ENCODE data around the gene FDX2. TPM values are rescaled to one million over a fixed set of nuclear protein-coding genes. Genes with fewer than 3 reads are reported as not detected.

The FDX2 gene
- polyA plus RNA-seq, 1 donor from 2014 or later, result 82.7 TPM

DNA sequence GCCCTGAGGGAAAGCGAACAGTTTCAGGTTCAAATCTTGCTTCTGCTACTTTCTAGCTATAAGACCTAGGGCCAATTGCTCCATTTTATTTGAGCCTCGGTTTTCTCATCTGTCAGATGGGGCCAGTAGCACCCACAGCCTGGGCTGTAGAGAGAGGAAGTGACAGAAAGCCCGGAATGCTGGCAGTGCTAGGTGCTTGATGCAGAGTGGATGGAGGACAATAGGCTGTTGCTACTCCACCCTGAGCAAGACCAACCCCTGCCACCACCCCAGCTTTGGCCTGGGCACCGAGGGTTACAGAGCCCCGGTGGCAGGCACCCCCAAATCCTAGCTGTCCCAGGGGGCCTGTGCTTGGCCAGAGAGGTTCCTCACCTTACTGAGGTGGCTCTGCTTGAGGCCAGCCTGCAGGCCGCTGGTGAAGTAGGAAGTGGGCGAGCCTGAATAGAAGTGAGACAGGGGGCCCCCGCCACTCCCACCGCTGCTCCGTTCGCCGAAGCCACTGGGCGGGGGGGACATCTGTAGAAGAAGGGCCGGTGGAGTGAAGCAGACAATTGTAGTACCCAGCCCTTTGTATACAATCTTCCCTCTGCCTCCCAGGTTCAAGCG, 2.1 kb upstream of the FDX2 start:
- Histone ChIP-seq H4K20me1 (ENCODE audit: insufficient read depth) (no peaks in the 10 kb centered on the region), H3K4me2 (ENCODE audit: low read length) (no peak overlapping the region), H3K27me3 (ENCODE audit: insufficient read depth, low read depth, low read length) (no peaks in the 10 kb centered on the region), H3K9me3 (ENCODE audit: low read length) (no peaks in the 10 kb centered on the region), H3F3A (ENCODE audit: insufficient read depth, low read length, poor library complexity, severe bottlenecking) (no peaks in the 10 kb centered on the region), H2AFZ (ENCODE audit: low read depth, low read length) (no peak overlapping the region), H3K4me3 (ENCODE audit: low read length) (no peak overlapping the region), H3K27ac (ENCODE audit: low read length) (no peak overlapping the region), H3K36me3 (ENCODE audit: insufficient read depth, low read length) (no peaks in the 10 kb centered on the region), H3K9me2 (ENCODE audit: insufficient read depth, low read length) (no peaks in the 10 kb centered on the region), H3K9ac (ENCODE audit: low read length) (no peak overlapping the region), H3K79me2 (replicated peaks; ENCODE audit: insufficient read depth, low read length) (no peaks in the 10 kb centered on the region)
- no peak for TF ChIP-seq TAF1 (IDR thresholded peaks at IDR 0.05; ENCODE audit: low read depth)
- TF ChIP-seq EP300 (conservative IDR thresholded peaks at IDR 0.05; ENCODE audit: poor library complexity, severe bottlenecking), result no peak
- no peak for TF ChIP-seq SMC3 (conservative IDR thresholded peaks at IDR 0.05; ENCODE audit: poor library complexity)
- TF ChIP-seq, protein P1, sequence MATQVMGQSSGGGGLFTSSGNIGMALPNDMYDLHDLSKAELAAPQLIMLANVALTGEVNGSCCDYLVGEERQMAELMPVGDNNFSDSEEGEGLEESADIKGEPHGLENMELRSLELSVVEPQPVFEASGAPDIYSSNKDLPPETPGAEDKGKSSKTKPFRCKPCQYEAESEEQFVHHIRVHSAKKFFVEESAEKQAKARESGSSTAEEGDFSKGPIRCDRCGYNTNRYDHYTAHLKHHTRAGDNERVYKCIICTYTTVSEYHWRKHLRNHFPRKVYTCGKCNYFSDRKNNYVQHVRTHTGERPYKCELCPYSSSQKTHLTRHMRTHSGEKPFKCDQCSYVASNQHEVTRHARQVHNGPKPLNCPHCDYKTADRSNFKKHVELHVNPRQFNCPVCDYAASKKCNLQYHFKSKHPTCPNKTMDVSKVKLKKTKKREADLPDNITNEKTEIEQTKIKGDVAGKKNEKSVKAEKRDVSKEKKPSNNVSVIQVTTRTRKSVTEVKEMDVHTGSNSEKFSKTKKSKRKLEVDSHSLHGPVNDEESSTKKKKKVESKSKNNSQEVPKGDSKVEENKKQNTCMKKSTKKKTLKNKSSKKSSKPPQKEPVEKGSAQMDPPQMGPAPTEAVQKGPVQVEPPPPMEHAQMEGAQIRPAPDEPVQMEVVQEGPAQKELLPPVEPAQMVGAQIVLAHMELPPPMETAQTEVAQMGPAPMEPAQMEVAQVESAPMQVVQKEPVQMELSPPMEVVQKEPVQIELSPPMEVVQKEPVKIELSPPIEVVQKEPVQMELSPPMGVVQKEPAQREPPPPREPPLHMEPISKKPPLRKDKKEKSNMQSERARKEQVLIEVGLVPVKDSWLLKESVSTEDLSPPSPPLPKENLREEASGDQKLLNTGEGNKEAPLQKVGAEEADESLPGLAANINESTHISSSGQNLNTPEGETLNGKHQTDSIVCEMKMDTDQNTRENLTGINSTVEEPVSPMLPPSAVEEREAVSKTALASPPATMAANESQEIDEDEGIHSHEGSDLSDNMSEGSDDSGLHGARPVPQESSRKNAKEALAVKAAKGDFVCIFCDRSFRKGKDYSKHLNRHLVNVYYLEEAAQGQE (IDR thresholded peaks at IDR 0.05; ENCODE audit: borderline replicate concordance), result no peak
- no peak for TF ChIP-seq RAD21 (conservative IDR thresholded peaks at IDR 0.05)
- no peak for TF ChIP-seq MXI1 (conservative IDR thresholded peaks at IDR 0.05; ENCODE audit: poor library complexity, severe bottlenecking)
- TF ChIP-seq, protein P2, sequence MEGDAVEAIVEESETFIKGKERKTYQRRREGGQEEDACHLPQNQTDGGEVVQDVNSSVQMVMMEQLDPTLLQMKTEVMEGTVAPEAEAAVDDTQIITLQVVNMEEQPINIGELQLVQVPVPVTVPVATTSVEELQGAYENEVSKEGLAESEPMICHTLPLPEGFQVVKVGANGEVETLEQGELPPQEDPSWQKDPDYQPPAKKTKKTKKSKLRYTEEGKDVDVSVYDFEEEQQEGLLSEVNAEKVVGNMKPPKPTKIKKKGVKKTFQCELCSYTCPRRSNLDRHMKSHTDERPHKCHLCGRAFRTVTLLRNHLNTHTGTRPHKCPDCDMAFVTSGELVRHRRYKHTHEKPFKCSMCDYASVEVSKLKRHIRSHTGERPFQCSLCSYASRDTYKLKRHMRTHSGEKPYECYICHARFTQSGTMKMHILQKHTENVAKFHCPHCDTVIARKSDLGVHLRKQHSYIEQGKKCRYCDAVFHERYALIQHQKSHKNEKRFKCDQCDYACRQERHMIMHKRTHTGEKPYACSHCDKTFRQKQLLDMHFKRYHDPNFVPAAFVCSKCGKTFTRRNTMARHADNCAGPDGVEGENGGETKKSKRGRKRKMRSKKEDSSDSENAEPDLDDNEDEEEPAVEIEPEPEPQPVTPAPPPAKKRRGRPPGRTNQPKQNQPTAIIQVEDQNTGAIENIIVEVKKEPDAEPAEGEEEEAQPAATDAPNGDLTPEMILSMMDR (IDR thresholded peaks at IDR 0.05; ENCODE audit: poor library complexity, severe bottlenecking), result no peak
- no peak for TF ChIP-seq EZH2 (IDR thresholded peaks at IDR 0.05; ENCODE audit: borderline replicate concordance, insufficient read depth, low read length, poor library complexity, severe bottlenecking)
- TF ChIP-seq POLR2AphosphoS5 (IDR thresholded peaks at IDR 0.05), result no peak

DNA sequence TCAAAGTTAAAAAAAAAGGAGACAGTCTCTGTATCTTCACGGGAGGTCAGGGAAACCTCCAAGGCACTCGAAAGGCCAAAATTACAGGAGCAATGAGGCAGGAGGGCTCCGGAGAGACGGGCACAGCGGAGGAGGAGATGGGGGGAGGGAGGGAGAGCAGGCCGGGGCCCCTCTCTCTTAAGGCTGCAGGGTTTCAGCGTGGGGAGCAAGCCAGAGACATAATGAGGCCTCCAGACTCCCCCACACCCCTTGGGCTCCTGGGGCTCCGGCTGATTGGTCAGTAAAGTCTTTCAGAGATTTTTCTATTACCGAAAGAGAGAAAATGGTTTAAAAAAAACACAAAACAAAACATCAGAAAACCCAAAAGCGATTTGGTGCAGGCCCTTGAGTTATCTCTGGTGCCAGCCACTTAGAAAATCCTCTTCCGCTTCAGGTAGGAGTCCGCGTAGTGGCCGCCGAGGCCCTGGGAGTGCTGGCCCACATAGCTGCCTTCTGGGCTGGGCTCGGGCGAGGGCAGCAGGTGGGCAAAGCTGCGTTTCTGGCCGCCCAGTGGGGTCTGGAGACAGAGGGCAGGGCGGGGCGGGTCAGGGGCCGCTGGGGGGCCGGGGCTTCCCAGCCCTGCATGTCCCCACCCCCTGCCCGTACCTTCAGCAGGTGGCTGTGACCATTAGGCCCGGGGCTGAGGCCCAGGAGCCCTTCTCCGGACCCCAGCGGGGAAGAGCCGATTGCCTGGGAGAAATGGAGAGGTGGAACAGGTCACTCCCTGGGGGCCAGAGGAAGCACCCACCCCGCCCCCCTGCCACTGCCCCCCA, 1.4 kb upstream of the FDX2 start:
- H3K4me3 ChIP-seq (ENCODE audit: low read length), result no peak overlapping the region
- H3K9me2 ChIP-seq (ENCODE audit: insufficient read depth, low read length), result no peaks in the 10 kb centered on the region
- no peaks in the 10 kb centered on the region for H3K9me3 ChIP-seq (ENCODE audit: low read length)
- no peak overlapping the region for H2AFZ ChIP-seq (ENCODE audit: low read depth, low read length)
- no peaks in the 10 kb centered on the region for H4K20me1 ChIP-seq (ENCODE audit: insufficient read depth)
- no peaks in the 10 kb centered on the region for H3K27me3 ChIP-seq (ENCODE audit: insufficient read depth, low read depth, low read length)
- H3K79me2 ChIP-seq (replicated peaks; ENCODE audit: insufficient read depth, low read length), result no peaks in the 10 kb centered on the region
- H3K4me2 ChIP-seq (ENCODE audit: low read length), result no peak overlapping the region
- H3K36me3 ChIP-seq (ENCODE audit: insufficient read depth, low read length), result no peaks in the 10 kb centered on the region
- no peaks in the 10 kb centered on the region for H3F3A ChIP-seq (ENCODE audit: insufficient read depth, low read length, poor library complexity, severe bottlenecking)
- H3K27ac ChIP-seq (ENCODE audit: low read length), result no peak overlapping the region
- TF ChIP-seq, protein P2 (IDR thresholded peaks at IDR 0.05; ENCODE audit: poor library complexity, severe bottlenecking), result no peak
- TF ChIP-seq EP300 (conservative IDR thresholded peaks at IDR 0.05; ENCODE audit: poor library complexity, severe bottlenecking), result no peak
- TF ChIP-seq, protein P1 (IDR thresholded peaks at IDR 0.05; ENCODE audit: borderline replicate concordance), result no peak
- TF ChIP-seq MXI1 (conservative IDR thresholded peaks at IDR 0.05; ENCODE audit: poor library complexity, severe bottlenecking), result no peak
- TF ChIP-seq SMC3 (conservative IDR thresholded peaks at IDR 0.05; ENCODE audit: poor library complexity), result no peak
- no peak for TF ChIP-seq EZH2 (IDR thresholded peaks at IDR 0.05; ENCODE audit: borderline replicate concordance, insufficient read depth, low read length, poor library complexity, severe bottlenecking)
- TF ChIP-seq TAF1 (IDR thresholded peaks at IDR 0.05; ENCODE audit: low read depth), result no peak
- no peak for TF ChIP-seq POLR2AphosphoS5 (IDR thresholded peaks at IDR 0.05)
- TF ChIP-seq RAD21 (conservative IDR thresholded peaks at IDR 0.05), result no peak
- no peak overlapping the region for H3K9ac ChIP-seq (ENCODE audit: low read length)

All from neural cell (in vitro differentiated cells).